GM19438 (cell line): ENCODE data around the gene NDUFB5.
"Not testable (repeated sequence)": the region's sequence is repeated elsewhere in the genome, so short reads cannot be mapped to it uniquely, and the experiment has no call there.

ENCODE experiments used
- ATAC-seq: cut with Tn5 transposase; IDR thresholded peaks from one replicate; pipeline ENCODE4 v1.9.1; 2021; ENCODE audit warnings: low read depth; ENCODE audit not compliant: unreplicated experiment

The NDUFB5 gene

GRCh38 chr3:179624451-179624850, 19.9 kb downstream of the NDUFB5 start:
- no peak for ATAC-seq

DNA sequence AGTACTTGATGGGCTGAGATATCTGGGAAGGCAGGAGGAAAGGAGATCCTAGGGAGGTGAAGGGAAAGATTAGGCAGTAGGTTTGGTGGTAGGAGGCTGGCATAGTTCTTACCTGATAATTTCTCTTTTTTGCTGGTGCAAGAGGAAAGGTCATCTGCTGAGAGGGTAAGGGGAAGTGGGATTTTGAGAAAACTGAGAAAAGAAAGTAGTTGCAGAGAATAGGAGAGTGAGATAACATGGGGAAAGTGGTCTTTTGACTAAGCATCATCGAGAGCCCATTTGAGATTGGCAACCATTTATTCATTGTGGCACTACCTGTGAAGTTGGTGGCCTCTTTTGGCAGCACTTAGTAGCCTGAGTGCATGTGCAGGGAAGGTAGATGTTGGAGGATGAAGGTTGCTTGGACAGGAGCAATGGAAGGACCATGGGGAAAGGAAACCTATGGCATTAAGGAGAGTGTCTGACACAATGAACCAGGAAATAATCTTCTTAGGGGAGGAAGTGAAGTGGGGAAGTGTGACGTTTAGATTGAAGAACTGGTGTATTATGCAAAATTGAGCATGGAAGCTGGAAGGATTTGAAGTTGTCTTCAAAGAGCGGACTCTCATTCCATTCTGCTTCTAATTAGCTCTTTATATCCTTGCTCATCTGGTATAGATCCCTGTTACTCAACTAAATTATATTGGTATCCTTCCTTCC, 26.3 kb downstream of the NDUFB5 start:
- ATAC-seq = no peak

DNA sequence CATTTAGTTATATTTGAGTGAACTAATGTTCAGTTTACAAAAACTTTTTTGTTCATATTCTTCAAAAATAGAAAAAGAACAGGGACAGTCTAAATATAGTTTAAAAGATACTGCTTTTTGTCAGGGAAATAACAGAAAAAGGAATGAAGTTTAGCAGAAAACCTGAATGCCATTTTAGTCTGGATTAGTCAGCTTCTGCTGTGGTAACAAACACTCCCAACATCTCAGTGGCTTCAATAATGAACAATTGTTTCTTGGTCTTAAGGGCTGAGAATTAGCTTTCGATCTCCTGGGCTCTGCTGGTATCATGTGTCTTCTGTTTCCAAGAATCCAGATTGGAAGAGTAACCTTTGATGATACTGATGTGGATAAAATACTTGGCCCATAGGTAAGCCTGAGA, 35.9 kb downstream of the NDUFB5 start:
- ATAC-seq = no peak

- no peak for ATAC-seq
Measured at GRCh38 chr3:179642871-179643270, 38.3 kb downstream of the NDUFB5 start.

DNA sequence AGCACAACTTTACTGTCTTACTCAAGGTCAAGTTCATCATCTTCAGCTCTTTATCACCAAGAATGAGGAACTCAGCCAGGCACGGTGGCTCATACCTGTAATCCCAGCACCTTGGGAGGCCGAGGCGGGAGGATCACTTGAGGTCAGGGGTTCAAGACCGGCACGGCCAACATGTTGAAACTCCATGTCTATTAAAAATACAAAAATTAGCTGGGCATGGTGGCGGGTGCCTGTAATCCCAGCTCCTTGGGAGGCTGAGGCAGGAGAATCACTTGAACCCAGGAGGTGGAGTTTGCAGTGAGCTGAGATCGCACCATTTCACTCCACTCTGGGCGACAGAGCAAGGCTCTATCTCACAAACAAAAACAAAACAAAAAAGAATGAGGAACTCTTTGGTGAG, 39.2 kb downstream of the NDUFB5 start:
- ATAC-seq = not testable (repeated sequence)

DNA sequence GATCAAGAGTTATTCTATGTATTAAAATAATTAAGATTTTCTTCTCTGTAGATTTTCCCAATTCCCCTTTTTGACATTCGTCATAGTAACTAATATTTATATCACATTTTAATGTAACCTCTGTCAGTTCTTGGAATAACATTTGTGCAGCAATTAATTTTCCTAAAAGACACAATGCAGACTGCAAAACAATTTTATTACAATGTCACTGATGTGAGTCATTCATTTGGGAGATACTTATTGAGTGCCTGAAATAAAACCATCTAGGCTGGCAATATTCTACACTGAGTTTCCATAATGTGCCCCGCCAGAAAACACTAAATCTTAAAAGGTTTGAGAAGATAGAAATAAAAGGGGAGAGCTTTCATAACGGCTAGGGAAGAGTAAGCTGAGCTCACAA, 41.6 kb downstream of the NDUFB5 start:
- no peak for ATAC-seq

DNA sequence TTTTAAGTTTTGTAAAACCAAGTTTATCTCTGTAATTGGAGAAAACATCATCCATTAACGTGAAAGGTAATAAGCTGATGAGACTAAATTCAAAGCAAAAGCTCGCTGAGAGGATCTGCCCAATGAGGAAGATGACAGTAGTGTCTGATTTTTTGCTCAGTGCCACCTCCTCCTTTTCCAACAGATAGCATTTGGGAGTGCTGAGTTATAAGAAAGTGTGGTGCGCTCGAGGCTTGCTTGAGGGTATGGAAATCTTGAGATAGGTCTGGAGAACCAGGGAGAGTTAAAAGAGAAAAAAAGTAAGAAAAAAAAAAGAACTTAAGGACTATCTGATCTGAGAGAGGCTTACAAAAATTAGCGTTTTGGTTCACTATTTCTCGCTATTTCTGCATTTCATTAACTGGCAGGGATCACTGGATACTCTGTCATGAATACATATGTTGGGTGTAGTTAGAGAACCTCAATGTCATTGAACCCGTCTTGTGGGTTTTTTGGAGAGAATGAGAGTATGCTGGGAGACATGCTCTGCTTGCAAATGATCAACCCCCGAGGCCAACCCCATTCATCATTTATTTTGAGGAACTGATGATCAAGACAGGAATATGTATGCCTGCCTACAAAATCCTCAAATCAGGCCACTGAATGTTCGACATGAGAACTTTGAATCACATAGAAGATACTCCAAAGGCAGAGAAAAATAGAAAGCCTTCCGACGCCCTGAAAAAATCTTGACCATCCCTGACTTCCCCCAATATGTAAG, 47.3 kb downstream of the NDUFB5 start:
- ATAC-seq = no peak

DNA sequence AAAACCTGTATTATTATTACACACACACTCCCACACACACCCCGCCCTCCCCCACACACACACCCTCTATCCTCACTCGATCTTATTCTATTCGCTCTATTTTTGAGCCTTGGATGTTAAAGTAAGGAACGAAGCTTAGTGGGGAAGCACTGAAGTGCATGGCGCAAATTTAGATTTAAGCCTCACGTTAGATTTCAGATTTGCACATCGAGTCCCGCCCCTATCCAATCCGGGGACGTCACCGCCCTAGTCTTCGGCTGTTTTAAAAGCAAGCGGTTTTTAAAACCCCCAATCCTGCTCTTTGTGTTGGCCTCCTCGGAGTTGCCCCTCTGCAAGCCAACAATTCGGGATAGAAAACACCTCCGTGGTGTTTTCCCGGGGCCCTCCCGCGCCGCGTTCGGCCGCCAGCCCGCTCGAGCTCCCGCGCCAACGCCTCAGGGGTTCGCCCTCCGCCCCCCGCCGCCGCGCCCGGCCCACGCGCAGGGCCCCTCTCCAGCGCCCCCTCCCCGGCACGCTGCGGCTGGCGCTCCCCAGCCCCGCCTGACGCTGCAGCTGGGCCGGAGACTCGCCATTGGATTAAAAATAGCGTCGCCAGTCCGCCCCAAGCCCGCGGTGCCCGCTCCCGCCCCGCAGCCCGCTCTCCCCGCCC, 48.0 kb downstream of the NDUFB5 start, which contains the start of gene USP13:
USP13 (plus strand) TSS at position 594 of the 649 bp plus-strand sequence. CDS start 186 bp downstream, outside the sequence.
- peak; percentile 58 for ATAC-seq

DNA sequence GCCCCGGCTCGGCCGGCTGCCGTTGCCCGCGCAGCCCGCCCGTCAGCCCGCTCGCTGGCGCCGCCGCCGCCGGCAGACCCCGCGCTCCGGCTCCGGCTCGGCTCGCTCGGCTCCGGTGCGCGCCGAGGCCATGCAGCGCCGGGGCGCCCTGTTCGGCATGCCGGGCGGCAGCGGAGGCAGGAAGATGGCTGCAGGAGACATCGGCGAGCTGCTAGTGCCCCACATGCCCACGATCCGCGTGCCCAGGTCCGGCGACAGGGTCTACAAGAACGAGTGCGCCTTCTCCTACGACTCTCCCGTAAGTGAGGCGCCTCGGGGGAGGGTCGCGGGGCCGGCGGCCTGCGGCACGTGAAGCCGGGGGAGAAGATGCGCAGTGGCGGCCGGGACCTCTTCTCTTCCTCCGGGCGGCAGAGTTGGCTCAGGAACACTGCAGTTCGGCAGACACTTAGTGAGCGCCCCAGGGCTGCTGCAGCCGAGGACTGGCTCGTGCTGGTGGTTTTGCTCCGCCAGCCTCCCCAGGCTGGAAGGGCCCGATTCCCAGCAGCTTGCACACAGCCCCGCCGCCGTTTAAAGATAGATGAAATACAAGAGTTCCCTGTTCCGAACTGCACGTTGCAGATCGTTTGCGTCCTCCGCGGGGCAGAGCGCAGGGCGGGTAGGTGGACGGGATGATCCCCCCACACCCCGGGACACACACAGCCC, 48.7 kb downstream of the NDUFB5 start:
- peak; percentile 62 for ATAC-seq

GRCh38 chr3:179655236-179655635, 50.6 kb downstream of the NDUFB5 start:
- no peak for ATAC-seq

GRCh38 chr3:179658606-179659005, 54.0 kb downstream of the NDUFB5 start:
- no peak for ATAC-seq

- no peak for ATAC-seq
Measured at GRCh38 chr3:179660872-179661271, 56.3 kb downstream of the NDUFB5 start.

DNA sequence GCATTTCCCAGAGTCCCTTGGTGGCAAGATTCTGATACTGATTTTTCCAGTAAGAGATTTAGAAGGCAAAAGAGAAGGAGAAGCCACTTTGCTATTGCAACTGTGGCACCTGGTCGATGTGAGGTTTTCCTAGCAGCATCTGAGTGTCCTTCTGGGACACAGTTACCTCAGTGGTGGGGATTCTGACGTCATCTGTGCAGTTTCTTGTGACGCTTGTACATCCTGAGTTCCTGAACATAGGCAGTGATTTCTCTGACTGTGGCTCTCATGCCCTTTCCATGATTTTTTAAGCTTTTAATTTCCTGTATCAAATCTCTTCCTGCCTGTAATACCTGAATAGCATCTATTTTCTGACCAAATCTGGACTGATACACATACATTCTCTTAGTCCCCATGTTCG, 57.2 kb downstream of the NDUFB5 start:
- ATAC-seq = no peak

- no peak for ATAC-seq
Measured at GRCh38 chr3:179663093-179663492, 58.5 kb downstream of the NDUFB5 start.

DNA sequence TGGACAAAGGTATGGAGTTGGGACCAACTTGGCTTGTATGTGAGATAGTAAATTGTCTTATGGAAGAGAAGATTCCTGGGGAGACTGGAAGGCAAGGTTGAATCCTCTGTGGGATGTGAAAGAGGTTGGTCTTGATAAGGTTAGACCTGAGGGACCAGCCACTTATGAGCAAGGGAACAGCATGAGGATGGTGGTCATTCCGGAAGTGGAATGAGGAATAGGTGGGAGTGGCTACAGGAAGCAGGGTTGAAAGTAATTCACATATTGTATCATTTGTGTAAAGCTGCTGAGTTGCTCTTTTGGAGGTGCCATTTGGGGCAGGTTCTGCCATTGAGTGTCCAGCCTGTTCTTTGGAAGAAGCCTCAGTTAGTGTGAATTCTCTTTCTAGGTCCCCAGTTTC, 61.4 kb downstream of the NDUFB5 start:
- ATAC-seq = no peak

GRCh38 chr3:179666436-179667035, 61.9 kb downstream of the NDUFB5 start:
- no peak for ATAC-seq

DNA sequence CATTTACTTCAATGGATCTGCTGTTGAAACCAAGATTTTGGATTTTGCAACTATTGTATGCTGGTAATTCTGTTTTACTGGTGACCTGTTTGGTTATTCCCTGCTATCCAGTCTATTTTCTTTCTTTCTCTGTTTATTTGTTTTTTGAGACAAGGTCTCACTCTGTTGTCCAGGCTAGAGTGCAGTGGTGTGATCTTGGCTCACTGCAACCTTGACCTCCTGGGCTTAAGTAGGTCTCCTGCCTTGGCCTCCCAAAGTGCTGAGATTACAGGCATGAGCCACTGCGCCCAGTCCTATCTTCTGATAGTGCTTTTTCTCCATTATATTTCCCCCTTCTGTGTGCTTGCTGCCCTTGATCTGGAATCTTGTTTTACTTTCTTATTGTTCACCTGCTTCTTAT, 63.8 kb downstream of the NDUFB5 start:
- ATAC-seq = no peak

DNA sequence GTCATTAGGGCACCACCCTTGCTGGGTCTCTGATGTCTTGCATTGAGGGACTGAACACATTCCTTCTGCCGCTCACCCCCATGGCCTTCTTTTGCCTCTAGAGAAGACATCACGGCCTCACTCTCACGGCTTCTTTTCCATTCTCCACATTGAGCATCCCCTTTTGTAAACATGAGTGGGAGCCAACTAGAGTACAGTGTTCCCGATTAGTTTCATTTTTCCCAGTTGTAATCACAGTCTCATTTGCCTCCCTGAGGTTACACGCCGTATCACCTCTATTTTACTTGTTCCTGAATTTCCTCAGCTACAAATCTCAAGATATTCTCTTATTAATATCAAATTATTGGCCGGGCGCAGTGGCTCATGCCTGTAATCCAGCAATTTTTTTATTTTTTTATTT, 65.7 kb downstream of the NDUFB5 start:
- ATAC-seq = no peak

DNA sequence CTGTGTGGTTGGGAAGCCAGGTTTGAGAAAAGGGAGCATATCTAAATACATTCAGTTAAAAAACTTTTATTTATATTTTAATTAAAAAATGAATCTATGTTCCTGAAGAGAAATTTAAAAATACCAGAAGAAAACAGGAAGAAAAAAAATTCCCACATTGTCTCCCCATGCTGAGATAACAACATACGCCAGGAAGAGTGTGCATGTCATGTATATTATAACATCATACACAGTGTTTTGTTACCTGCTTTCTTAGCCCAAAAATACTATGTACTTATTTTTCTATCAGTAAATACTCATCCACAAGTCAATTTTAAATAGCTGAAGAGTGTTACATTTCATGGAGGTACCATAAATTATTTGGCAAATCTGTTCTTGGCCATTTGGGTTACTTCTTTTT, 66.7 kb downstream of the NDUFB5 start:
- no peak for ATAC-seq

DNA sequence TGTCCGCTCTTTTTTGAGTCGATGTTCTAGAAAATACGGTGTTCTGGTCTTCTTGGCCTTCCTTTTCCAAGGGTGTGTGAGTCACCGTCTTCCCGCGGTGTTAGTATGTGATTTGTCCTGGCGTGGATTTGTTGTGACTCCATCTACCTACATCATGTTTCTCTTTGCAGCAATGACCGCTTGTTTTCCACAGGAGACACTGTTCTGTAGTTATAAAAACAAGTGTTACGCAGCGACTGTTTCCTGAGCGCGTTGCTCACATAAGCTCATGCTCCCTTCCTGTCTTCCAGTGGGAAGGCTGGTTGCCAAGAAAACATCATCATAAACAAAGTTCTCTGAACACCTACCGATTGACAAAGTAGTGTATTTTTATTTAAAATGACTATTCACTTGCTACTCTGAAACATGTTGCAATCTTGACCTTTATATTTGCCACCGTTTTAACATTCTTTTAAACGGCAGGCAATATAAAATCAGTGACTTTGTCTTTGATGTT, 67.2 kb downstream of the NDUFB5 start:
- ATAC-seq = no peak
